H1 (cell line): ENCODE measurements around the gene ABCC11. TPM values are rescaled to one million over a fixed set of nuclear protein-coding genes. Genes with fewer than 3 reads are reported as not detected.

ENCODE experiments used
- CTCF ChIA-PET: fragments of 300-600 bp; sonication (Branson Sonifier 250); formaldehyde crosslinking; loops from one replicate; lab custom pipeline; 2021; ENCODE audit not compliant: partially characterized antibody; lab: Charles Lee
- POLR2A ChIA-PET: fragments of 300-600 bp; sonication (Branson Sonifier 250); formaldehyde crosslinking; loops from one replicate; lab custom pipeline; 2021; ENCODE audit warnings: inconsistent platforms; ENCODE audit not compliant: partially characterized antibody; lab: Charles Lee
- DNase-seq, 2 experiments: peaks; one replicate each; pipeline versions ENCODE4 v3.0.0 to v3.0.0-alpha.2; 2010 to 2022; ENCODE audit warnings: low spot score in 2 of 2, low read depth in 1 of 2, mixed read lengths in 1 of 2
- FAIRE-seq: peaks from 2 replicates; lab custom pipeline; 2011; peaks lifted over from hg19 to GRCh38; lab: Jason Lieb, UNC
- H2AFZ ChIP-seq: 2 replicates; pipeline ENCODE4 v1.8.1; 2012; ENCODE audit warnings: low read length, inconsistent platforms
- H2AK5ac ChIP-seq: 2 replicates; pipeline ENCODE4 v1.6.1; 2013; ENCODE audit warnings: low read depth, low read length
- H2BK120ac ChIP-seq: replicated peaks from 2 replicates; pipeline ENCODE3; 2013; ENCODE audit warnings: low read depth, low read length, inconsistent platforms
- H2BK12ac ChIP-seq: 2 replicates; pipeline ENCODE4 v1.6.1; 2013; ENCODE audit warnings: low read depth, low read length
- H2BK15ac ChIP-seq: 2 replicates; pipeline ENCODE4 v1.6.1; 2013; ENCODE audit warnings: low read length
- H2BK20ac ChIP-seq: 2 replicates; pipeline ENCODE4 v1.6.1; 2013; ENCODE audit warnings: low read length
- H2BK5ac ChIP-seq: 2 replicates; pipeline ENCODE4 v1.6.1; 2013; ENCODE audit warnings: low read depth, low read length
- H3K14ac ChIP-seq: 2 replicates; pipeline ENCODE4 v1.6.1; 2013; ENCODE audit warnings: inconsistent platforms; ENCODE audit not compliant: insufficient read length
- H3K18ac ChIP-seq: 2 replicates; pipeline ENCODE4 v1.6.1; 2013; ENCODE audit warnings: low read length; ENCODE audit errors: extremely low read depth
- H3K23ac ChIP-seq: 2 replicates; pipeline ENCODE4 v1.6.1; 2013; ENCODE audit warnings: inconsistent platforms; ENCODE audit not compliant: insufficient read length
- H3K23me2 ChIP-seq: 2 replicates; pipeline ENCODE4 v1.6.1; 2013; ENCODE audit warnings: low read depth, low read length
- H3K27ac ChIP-seq: 2 replicates; pipeline ENCODE4 v1.6.1; 2011; ENCODE audit warnings: low read depth, low read length, inconsistent platforms
- H3K27me3 ChIP-seq, 4 experiments: replicated peaks in 1 of 4; 1 replicate in 1 of 4; 2 replicates in 3 of 4; pipeline versions ENCODE4 v1.6.1 to v1.8.1; 2011 to 2013; ENCODE audit warnings: low read length in 3 of 4, mild to moderate bottlenecking in 3 of 4, inconsistent platforms in 2 of 4, mixed read lengths in 2 of 4, moderate library complexity in 1 of 4; ENCODE audit not compliant: control insufficient read depth in 3 of 4, insufficient read depth in 3 of 4; ENCODE audit errors: extremely low read depth in 1 of 4
- H3K36me3 ChIP-seq, 4 experiments: 2 replicates each; pipeline versions ENCODE4 v1.6.1 to v1.8.1; 2011 to 2013; ENCODE audit warnings: mild to moderate bottlenecking in 4 of 4, low read length in 3 of 4, moderate library complexity in 2 of 4, control low read depth in 1 of 4, inconsistent platforms in 1 of 4; ENCODE audit not compliant: insufficient read depth in 4 of 4, control insufficient read depth in 2 of 4
- H3K4ac ChIP-seq: replicated peaks from 2 replicates; pipeline ENCODE3; 2013; ENCODE audit warnings: low read length, low read depth, mixed read lengths, inconsistent platforms; ENCODE audit not compliant: insufficient read length
- H3K4me1 ChIP-seq, 4 experiments: replicated peaks in 1 of 4; 1 replicate in 1 of 4; 2 replicates in 3 of 4; pipeline versions ENCODE4 v1.6.1 to v1.8.1; 2011 to 2013; ENCODE audit warnings: low read length in 3 of 4, inconsistent platforms in 2 of 4, mixed read lengths in 1 of 4; ENCODE audit not compliant: insufficient read depth in 4 of 4, control insufficient read depth in 3 of 4
- H3K4me2 ChIP-seq, 2 experiments: 2 replicates each; pipeline versions ENCODE4 v1.6.1 to v1.8.1; 2011 to 2013; ENCODE audit warnings: low read depth in 2 of 2, low read length in 2 of 2, control low read depth in 1 of 2, inconsistent platforms in 1 of 2, mild to moderate bottlenecking in 1 of 2; ENCODE audit not compliant: insufficient read depth in 1 of 2
- H3K4me3 ChIP-seq, 4 experiments: fragments of 200-600, 300-600 bp in 1 of 4; sonication (generic), shearing (Covaris generic), sonication (Bioruptor Twin) in 1 of 4; 2 replicates each; pipeline versions ENCODE4 v1.5.1 to v1.8.1; 2011 to 2016; ENCODE audit warnings: low read length in 4 of 4, low read depth in 3 of 4, control low read depth in 2 of 4, inconsistent platforms in 2 of 4, mild to moderate bottlenecking in 2 of 4, mixed read lengths in 1 of 4, moderate library complexity in 1 of 4; ENCODE audit not compliant: insufficient read depth in 2 of 4; ENCODE audit errors: extremely low read depth in 1 of 4
- H3K56ac ChIP-seq: replicated peaks from 2 replicates; pipeline ENCODE3; 2013; ENCODE audit warnings: low read depth, mild to moderate bottlenecking, mixed read lengths, low read length, inconsistent platforms; ENCODE audit not compliant: insufficient read length
- H3K79me1 ChIP-seq: 2 replicates; pipeline ENCODE4 v1.6.1; 2013; ENCODE audit warnings: low read depth, low read length, control low read depth
- H3K79me2 ChIP-seq, 2 experiments: 2 replicates each; pipeline versions ENCODE4 v1.6.1 to v1.8.1; 2012 to 2013; ENCODE audit warnings: low read length in 2 of 2, mild to moderate bottlenecking in 2 of 2, inconsistent platforms in 1 of 2; ENCODE audit not compliant: insufficient read depth in 2 of 2, control insufficient read depth in 1 of 2
- H3K9ac ChIP-seq, 4 experiments: replicated peaks in 1 of 4; 1 replicate in 1 of 4; 2 replicates in 3 of 4; pipeline versions ENCODE4 v1.6.1 to v1.8.1; 2011 to 2013; ENCODE audit warnings: low read depth in 3 of 4, low read length in 3 of 4, control low read depth in 2 of 4, mild to moderate bottlenecking in 2 of 4, moderate library complexity in 2 of 4, inconsistent platforms in 1 of 4; ENCODE audit errors: extremely low read depth in 1 of 4
- H3K9me3 ChIP-seq, 2 experiments: 2 replicates each; pipeline versions ENCODE4 v1.6.1 to v1.8.1; 2012 to 2013; ENCODE audit warnings: mild to moderate bottlenecking in 2 of 2, moderate library complexity in 2 of 2, control low read depth in 1 of 2, inconsistent platforms in 1 of 2, low read depth in 1 of 2, low read length in 1 of 2, mixed read lengths in 1 of 2; ENCODE audit not compliant: insufficient read depth in 2 of 2
- H4K20me1 ChIP-seq, 2 experiments: replicated peaks in 1 of 2; 2 replicates each; pipeline versions ENCODE3 to v1.8.1; 2011 to 2013; ENCODE audit warnings: inconsistent platforms in 2 of 2, low read length in 2 of 2, mild to moderate bottlenecking in 1 of 2; ENCODE audit not compliant: insufficient read depth in 2 of 2, control insufficient read depth in 1 of 2
- H4K5ac ChIP-seq: 2 replicates; pipeline ENCODE4 v1.6.1; 2013; ENCODE audit warnings: low read length, low read depth, mixed read lengths, inconsistent platforms; ENCODE audit not compliant: insufficient read length
- H4K8ac ChIP-seq: 2 replicates; pipeline ENCODE4 v1.8.0; 2013; ENCODE audit warnings: mild to moderate bottlenecking, moderate library complexity, low read length, inconsistent platforms; ENCODE audit not compliant: insufficient read depth; ENCODE audit errors: extremely low read depth
- H4K91ac ChIP-seq: replicated peaks from 2 replicates; pipeline ENCODE3; 2013; ENCODE audit warnings: low read length, mixed read lengths, inconsistent platforms; ENCODE audit not compliant: insufficient read length
- BACH1 ChIP-seq: IDR thresholded peaks from 2 replicates; pipeline ENCODE4 v1.6.1; 2012; ENCODE audit warnings: low read length, improper control_type of control experiment
- CBX8 ChIP-seq: fragments of 300-800, 300-1000 bp; sonication (generic); IDR thresholded peaks from 2 replicates; pipeline ENCODE4 v1.7.1; 2016; ENCODE audit warnings: low read depth, low read length, borderline replicate concordance
- CHD1 ChIP-seq: IDR thresholded peaks from 2 replicates; pipeline ENCODE4 v1.6.1; 2012; ENCODE audit warnings: low read depth, low read length, improper control_type of control experiment
- E2F6 ChIP-seq: IDR thresholded peaks from 2 replicates; pipeline ENCODE4 v1.6.1; 2012; ENCODE audit warnings: inconsistent platforms
- NANOG ChIP-seq: IDR thresholded peaks from 2 replicates; pipeline ENCODE4 v1.6.1; 2011; ENCODE audit warnings: low read length, low read depth, mild to moderate bottlenecking, inconsistent platforms; ENCODE audit not compliant: insufficient read depth, poor library complexity, severe bottlenecking
- NRF1 ChIP-seq: IDR thresholded peaks from 2 replicates; pipeline ENCODE4 v1.6.1; 2011; ENCODE audit warnings: mild to moderate bottlenecking, low read depth, low read length, improper control_type of control experiment
- SP2 ChIP-seq: IDR thresholded peaks from 2 replicates; pipeline ENCODE4 v1.6.1; 2012; ENCODE audit warnings: mild to moderate bottlenecking, low read length, inconsistent platforms
- TAF7 ChIP-seq: optimal IDR thresholded peaks from 2 replicates; pipeline ENCODE3; 2011; ENCODE audit warnings: low read depth, mild to moderate bottlenecking, inconsistent platforms, low read length, moderate library complexity, borderline replicate concordance
- WGBS, 2 experiments: shearing (Covaris generic) in 1 of 2; methylation state at CpG; one replicate each; pipeline versions ENCODE4 v1.1.6 to v1.1.7; 2013 to 2015; ENCODE audit warnings: low lambda C conversion rate in 2 of 2, mixed read lengths in 2 of 2, inconsistent platforms in 1 of 2, low coverage in 1 of 2, missing lambda C conversion rate in 1 of 2; ENCODE audit not compliant: insufficient replicate concordance in 2 of 2, insufficient coverage in 1 of 2, insufficient read length in 1 of 2; ENCODE audit errors: extremely low coverage in 1 of 2, missing lambda C conversion rate in 1 of 2; 5-methylcytosine and 5-hydroxymethylcytosine counted together
- polyA plus RNA-seq, 7 experiments: library from polyadenylated mRNA; depleted of rRNA in 3 of 7; stranded (reverse) in 5 of 7; unstranded in 2 of 7; fragments of >200 nt in 5 of 7; fragments of 200-250 nt in 2 of 7; gene quantifications; 1 replicate in 5 of 7; 2 replicates in 1 of 7; 4 replicates in 1 of 7; pipeline versions ENCODE4 v1.2.1 to v1.2.3, GENCODE V29; 2011 to 2013; ENCODE audit warnings: missing spikeins in 2 of 7, mixed read lengths in 2 of 7
- total RNA-seq: library from RNA; stranded (reverse); fragmentation: NEBNext Ultra II Directional; extraction: Animal tissue kit (Norgen Biotek cat#: 25700); gene quantifications from 2 replicates; pipeline ENCODE4 v1.2.1, GENCODE V29; 2021

ABCC11 gene
- total and polyA plus RNA-seq, 2 of the 8 experiments (the other 6 are each of a cell fraction or from before 2014, with no cell fraction given): 0.06 TPM; not detected in 1

- Histone ChIP-seq H3K9ac (no peak overlapping the region), H3K23ac (no peak overlapping the region), H3K79me1 (no peaks in the 10 kb centered on the region), H3K4me3 (no peak overlapping the region), H3K4ac (no peak overlapping the region), H4K91ac (no peak overlapping the region), H3K4me2 (no peak overlapping the region), H3K4me1 (no peaks in the 10 kb centered on the region; a peak in 1 of 7 replicates), H3K14ac (no peak overlapping the region), H3K18ac (no peak overlapping the region), H4K5ac (no peak overlapping the region), H2AK5ac (no peak overlapping the region), H2BK20ac (no peak overlapping the region), H4K8ac (no peak overlapping the region), H2BK120ac (no peak overlapping the region), H4K20me1 (no peaks in the 10 kb centered on the region), H3K23me2 (no peaks in the 10 kb centered on the region), H2BK5ac (no peak overlapping the region), H2BK12ac (no peak overlapping the region), H2AFZ (no peak overlapping the region), H3K36me3 (no peaks in the 10 kb centered on the region), H3K79me2 (no peaks in the 10 kb centered on the region), H2BK15ac (no peak overlapping the region), H3K27ac (no peak overlapping the region), H3K27me3 (no peaks in the 10 kb centered on the region), H3K56ac (no peak overlapping the region), H3K9me3 (no peaks in the 10 kb centered on the region)
- ChIA-PET POLR2A (no interaction called here), CTCF (interaction anchor here (0.7 kb wide), 1 partner anchor 13 kb away, joined by 4 read pairs; no protein-coding TSS in a partner anchor)
- no peak for TF ChIP-seq NRF1
- TF ChIP-seq CBX8: no peak
- TF ChIP-seq TAF7: no peak
- TF ChIP-seq SP2: no peak
- TF ChIP-seq CHD1: no peak
- TF ChIP-seq NANOG: no peak
- no peak for TF ChIP-seq E2F6
- no peak for TF ChIP-seq BACH1
- 77% methylated on average over 3 of the region's 3 CpGs; no CpG with 5 or more reads in 1 of the 2 experiments for WGBS, 2 experiments
- DNase-seq (no peak), FAIRE-seq (no peak)
These were observed 28.9 kb downstream of the ABCC11 start for GRCh38 chr16:48218473-48218872.
